HepG2 (cell line): Measurements from ENCODE around the gene VWA5B1. TPM values are rescaled to one million over a fixed set of nuclear protein-coding genes. Genes with fewer than 3 reads are reported as not detected.
A peak's percentile ranks its signal among the peaks of the same experiment; 100 is the strongest.
"Not testable (repeated sequence)": the region's sequence is repeated elsewhere in the genome, so short reads cannot be mapped to it uniquely, and the experiment has no call there.

Experiments used
- ATAC-seq: fragments of 200-7000 bp; cut with Tn5 transposase; 3 replicates; pipeline ENCODE4 v1.9.1; 2020; ENCODE audit warnings: mild to moderate bottlenecking, moderate library complexity
- BruUV-seq: library from RNA; stranded (reverse); fragments of 400-500 nt; replicated peaks from 2 replicates; lab custom pipeline; 2021; lab: Mats Ljungman, UMichigan
- CTCF ChIA-PET: fragments of 300-600 bp; formaldehyde crosslinking; extraction: SDS; loops from one replicate; lab custom pipeline; 2021; ENCODE audit warnings: low total read pairs, inconsistent platforms, low intra/inter-chr PET ratio; lab: Yijun Ruan, JAX
- POLR2A ChIA-PET: fragments of 350-600 bp; sonication (Branson Sonifier 250); formaldehyde crosslinking; loops from one replicate; lab custom pipeline; 2020; ENCODE audit warnings: antibody characterized with exemption, inconsistent platforms; lab: Yijun Ruan, JAX
- DNase-seq: peaks from one replicate; pipeline ENCODE4 v3.0.0-alpha.2; 2015; ENCODE audit warnings: low spot score
- FAIRE-seq: peaks from 3 replicates; lab custom pipeline; 2011; peaks lifted over from hg19 to GRCh38; lab: Jason Lieb, UNC
- H2AFZ ChIP-seq: one replicate; pipeline ENCODE4 v1.6.1; 2011; ENCODE audit warnings: low read length, inconsistent platforms
- H3K27ac ChIP-seq: fragments of 300-600 bp; 3 replicates; pipeline ENCODE4 v1.8.0; 2011; ENCODE audit warnings: mixed run types, mild to moderate bottlenecking, mixed read lengths, low read length, inconsistent platforms; ENCODE audit not compliant: insufficient read depth; ENCODE audit errors: extremely low read length
- H3K27me3 ChIP-seq, 2 experiments: fragments of 200-600 bp in 1 of 2; 2 replicates in 1 of 2; 3 replicates in 1 of 2; pipeline versions ENCODE4 v1.6.0 to v1.8.0; 2011; ENCODE audit warnings: low read length in 2 of 2, mild to moderate bottlenecking in 2 of 2, moderate library complexity in 2 of 2, inconsistent platforms in 1 of 2; ENCODE audit not compliant: insufficient read depth in 2 of 2, control insufficient read depth in 1 of 2
- H3K36me3 ChIP-seq, 2 experiments: fragments of 200-600 bp in 1 of 2; replicated peaks in 1 of 2; 2 replicates in 1 of 2; 3 replicates in 1 of 2; pipeline versions ENCODE4 v1.5.1 to v1.8.0; 2011; ENCODE audit warnings: low read length in 2 of 2, inconsistent platforms in 1 of 2; ENCODE audit not compliant: insufficient read depth in 2 of 2, control insufficient read depth in 1 of 2
- H3K4me1 ChIP-seq: 2 replicates; pipeline ENCODE4 v1.5.1; 2012; ENCODE audit warnings: low read length, inconsistent platforms; ENCODE audit not compliant: insufficient read depth
- H3K4me2 ChIP-seq: 2 replicates; pipeline ENCODE4 v1.6.0; 2011; ENCODE audit warnings: low read depth, low read length, inconsistent platforms
- H3K4me3 ChIP-seq, 3 experiments: fragments of 200-600 bp in 1 of 3; sonication (generic), shearing (Covaris generic) in 1 of 3; replicated peaks in 1 of 3; 2 replicates each; pipeline ENCODE4 v1.5.1; 2011 to 2016; ENCODE audit warnings: low read length in 3 of 3, inconsistent platforms in 2 of 3, low read depth in 2 of 3, mild to moderate bottlenecking in 2 of 3, control low read depth in 1 of 3, mixed read lengths in 1 of 3; ENCODE audit not compliant: insufficient read depth in 1 of 3
- H3K79me2 ChIP-seq: one replicate; pipeline ENCODE4 v1.6.1; 2011; ENCODE audit warnings: low read length, inconsistent platforms; ENCODE audit not compliant: insufficient read depth
- H3K9ac ChIP-seq: 2 replicates; pipeline ENCODE4 v1.6.0; 2011; ENCODE audit warnings: mild to moderate bottlenecking, low read depth, low read length, inconsistent platforms; ENCODE audit not compliant: insufficient read depth
- H3K9me3 ChIP-seq: 2 replicates; pipeline ENCODE4 v1.5.1; 2012; ENCODE audit warnings: mild to moderate bottlenecking, low read length
- H4K20me1 ChIP-seq: 2 replicates; pipeline ENCODE4 v1.6.0; 2011; ENCODE audit warnings: inconsistent platforms, mild to moderate bottlenecking, low read length, moderate library complexity; ENCODE audit not compliant: insufficient read depth
- GABPA ChIP-seq, 2 experiments: IDR thresholded peaks; 2 replicates each; pipeline ENCODE4 v1.6.1; 2011 to 2016; ENCODE audit warnings: low read depth in 2 of 2, low read length in 1 of 2, missing biosample characterization in 1 of 2, missing genetic modification characterization in 1 of 2
- ZKSCAN1 ChIP-seq: fragments of 150-350 bp; IDR thresholded peaks from 2 replicates; pipeline ENCODE4 v1.6.1; 2014; ENCODE audit warnings: low read length
- WGBS: methylation state at CpG from one replicate; pipeline ENCODE4 v1.1.6; 2017; ENCODE audit warnings: low lambda C conversion rate; 5-methylcytosine and 5-hydroxymethylcytosine counted together
- in situ Hi-C: cut with HindIII; loops from 2 replicates; pipeline ENCODE4 v1.10.0; 2017; ENCODE audit warnings: low pct_unique_long_range_greater_than_20kb; ENCODE audit not compliant: extremely low pct_ligation_motif_present
- intact Hi-C: fragments of 100-400 bp; cut with micrococcal nuclease; formaldehyde crosslinking; loops from one replicate; pipeline ENCODE4 v1.10.0; 2022; ENCODE audit not compliant: unreplicated experiment
- polyA plus RNA-seq, 8 experiments: library from polyadenylated mRNA; depleted of rRNA in 3 of 8; stranded (reverse) in 7 of 8; unstranded in 1 of 8; fragments of >200 nt; fragmentation: Illumina TruSeq in 4 of 8; extraction: Trizol in 4 of 8; gene quantifications; 2 replicates each; pipeline versions ENCODE4 v1.2.1 to v1.2.3, GENCODE V29; 2011 to 2016; ENCODE audit warnings: low read depth in 4 of 8, missing spikeins in 1 of 8, mixed read lengths in 1 of 8; ENCODE audit not compliant: insufficient read depth in 1 of 8
- total RNA-seq, 5 experiments: library from RNA; depleted of rRNA; stranded (reverse); fragments of >200 nt; fragmentation: Illumina TruSeq; extraction: Trizol; gene quantifications; 2 replicates each; pipeline ENCODE4 v1.2.3, GENCODE V29; 2016; ENCODE audit warnings: low read depth in 1 of 5

VWA5B1 gene
- total and polyA plus RNA-seq, 2 of the 13 experiments (the other 11 are each of a cell fraction or from before 2014, with no cell fraction given), result not detected

DNA sequence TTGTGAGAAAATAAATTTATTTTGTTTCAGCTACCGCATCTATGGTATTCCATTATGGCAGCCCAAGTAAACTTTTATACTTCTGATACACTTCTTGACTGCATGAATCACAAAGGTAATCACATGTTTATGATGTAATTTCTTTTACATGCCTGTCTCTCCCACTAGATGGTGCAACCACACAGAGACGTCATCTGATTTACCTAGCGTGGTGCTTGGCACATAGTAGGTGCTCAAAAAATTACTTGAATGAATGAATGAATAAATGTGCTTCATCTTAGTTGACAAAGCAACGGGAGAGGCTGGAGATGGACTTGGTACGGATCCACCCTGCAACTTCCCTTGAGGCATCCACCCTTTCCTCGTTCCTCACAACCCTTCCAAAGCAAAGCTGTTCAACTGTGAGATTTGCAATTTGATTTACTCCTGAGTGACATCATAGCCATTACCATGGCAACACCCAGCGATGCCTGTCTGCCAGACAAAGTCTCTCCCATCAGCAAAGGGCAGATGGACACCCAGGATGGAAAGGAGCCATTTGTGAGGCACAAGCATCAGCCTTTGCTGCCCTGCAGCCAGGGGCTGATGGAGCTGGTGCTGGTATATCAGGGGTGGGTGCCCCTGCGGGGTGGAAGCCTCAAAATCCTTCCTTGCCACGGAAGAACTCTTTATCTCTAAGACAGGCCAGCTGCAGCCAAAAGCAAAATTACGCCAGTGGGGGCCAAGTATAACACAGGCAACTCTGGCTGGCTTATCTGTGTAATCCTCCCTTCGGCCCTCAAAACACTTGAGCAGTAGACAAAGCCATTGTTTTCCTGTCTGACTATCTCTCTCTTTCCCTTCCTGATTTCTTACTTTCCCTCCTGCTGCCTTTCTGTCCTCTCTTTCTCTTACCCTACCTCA, 18.9 kb upstream of the VWA5B1 start:
- H3K27me3 ChIP-seq, result peaks cover 2 to 15% of the 10 kb centered on the region in 2 experiments; a peak in 3 of 5 replicates
- intact Hi-C loops, result no loop called here
- H2AFZ ChIP-seq, result no peak overlapping the region
- DNase-seq, result no peak
- H3K4me2 ChIP-seq, result no peak overlapping the region
- H3K4me1 ChIP-seq, result no peaks in the 10 kb centered on the region
- no peaks in the 10 kb centered on the region for H4K20me1 ChIP-seq
- BruUV-seq, result no TSS peak
- no peaks in the 10 kb centered on the region for H3K79me2 ChIP-seq
- no peaks in the 10 kb centered on the region for H3K9me3 ChIP-seq
- no peak overlapping the region for H3K4me3 ChIP-seq
- H3K27ac ChIP-seq, result no peak overlapping the region
- CTCF ChIA-PET, result no interaction called here
- TF ChIP-seq GABPA (IDR thresholded peaks at IDR 0.05; ENCODE audit: low read depth, low read length) (no peak), GABPA (CRISPR knock-in tag; IDR thresholded peaks at IDR 0.05; ENCODE audit: low read depth) (no peak), ZKSCAN1 (peak; percentile 55; the same call in 1 of the 2 replicates)
- TF ChIP-seq, all 625 proteins: peak for 1
- WGBS, result 1% methylated on average over 11 of the region's 11 CpGs
- Histone ChIP-seq H3K9ac (no peak overlapping the region), H3K36me3 (no peaks in the 10 kb centered on the region)
- in situ Hi-C loops, result no loop called here
- POLR2A ChIA-PET, result no interaction called here
- FAIRE-seq (no peak), ATAC-seq (no peak)

DNA sequence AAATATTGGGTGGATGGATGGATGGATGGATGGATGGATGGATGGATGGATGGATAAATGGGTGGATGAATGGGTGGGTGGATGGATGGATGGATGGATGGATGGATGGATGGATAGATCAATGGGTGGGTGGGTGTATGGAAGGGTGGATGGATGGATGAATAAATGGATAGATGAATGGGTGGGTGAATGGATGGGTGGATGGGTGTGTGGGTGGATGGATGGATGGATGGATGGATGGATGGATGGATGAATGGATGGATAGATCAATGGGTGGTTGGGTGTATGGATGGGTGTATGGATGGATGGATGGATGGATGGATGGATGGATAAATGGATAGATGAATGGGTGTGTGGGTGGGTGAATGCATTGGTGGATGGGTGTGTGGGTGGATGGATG, 17.0 kb upstream of the VWA5B1 start:
- H4K20me1 ChIP-seq, H3K4me1 ChIP-seq, H3K9ac ChIP-seq, DNase-seq, H2AFZ ChIP-seq, BruUV-seq, intact Hi-C loops, H3K79me2 ChIP-seq, CTCF ChIA-PET, in situ Hi-C loops, FAIRE-seq, ATAC-seq, POLR2A ChIA-PET, H3K4me2 ChIP-seq, H3K36me3 ChIP-seq, H3K9me3 ChIP-seq, H3K4me3 ChIP-seq, H3K27ac ChIP-seq: not testable (repeated sequence)
- peaks cover 2 to 24% of the 10 kb centered on the region in 2 experiments; a peak in 4 of 5 replicates for H3K27me3 ChIP-seq
